HG03045 (cell line): Measurements from ENCODE around the gene THEM4.
"Not testable (repeated sequence)": the region's sequence is repeated elsewhere in the genome, so short reads cannot be mapped to it uniquely, and the experiment has no call there.

Experiments used
- ATAC-seq: cut with Tn5 transposase; IDR thresholded peaks from one replicate; pipeline ENCODE4 v1.9.1; 2021; ENCODE audit warnings: mild to moderate bottlenecking, moderate library complexity; ENCODE audit not compliant: unreplicated experiment

Gene THEM4

DNA sequence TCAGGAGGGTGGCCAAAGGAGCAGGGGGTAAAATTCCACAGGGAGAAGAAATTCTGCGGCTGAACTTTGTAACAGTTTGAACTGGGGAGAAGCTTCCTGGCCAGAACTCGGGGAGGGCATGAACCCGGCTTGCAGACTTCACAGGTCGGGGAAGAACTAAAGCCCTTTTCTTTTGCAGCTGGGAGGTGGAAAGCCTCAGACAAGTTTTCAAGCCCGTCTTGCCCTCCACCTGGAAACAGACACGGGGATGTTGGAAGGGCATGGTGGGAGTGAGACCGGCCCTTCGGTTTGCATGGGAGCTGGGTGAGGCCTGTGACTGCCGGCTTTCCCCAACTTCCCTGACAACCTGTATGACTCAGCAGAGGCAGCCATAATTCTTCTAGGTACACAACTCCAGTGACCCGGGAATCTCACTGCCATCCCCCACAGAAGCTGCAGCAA is 11.3 kb downstream of the THEM4 start:
- no peak for ATAC-seq

DNA sequence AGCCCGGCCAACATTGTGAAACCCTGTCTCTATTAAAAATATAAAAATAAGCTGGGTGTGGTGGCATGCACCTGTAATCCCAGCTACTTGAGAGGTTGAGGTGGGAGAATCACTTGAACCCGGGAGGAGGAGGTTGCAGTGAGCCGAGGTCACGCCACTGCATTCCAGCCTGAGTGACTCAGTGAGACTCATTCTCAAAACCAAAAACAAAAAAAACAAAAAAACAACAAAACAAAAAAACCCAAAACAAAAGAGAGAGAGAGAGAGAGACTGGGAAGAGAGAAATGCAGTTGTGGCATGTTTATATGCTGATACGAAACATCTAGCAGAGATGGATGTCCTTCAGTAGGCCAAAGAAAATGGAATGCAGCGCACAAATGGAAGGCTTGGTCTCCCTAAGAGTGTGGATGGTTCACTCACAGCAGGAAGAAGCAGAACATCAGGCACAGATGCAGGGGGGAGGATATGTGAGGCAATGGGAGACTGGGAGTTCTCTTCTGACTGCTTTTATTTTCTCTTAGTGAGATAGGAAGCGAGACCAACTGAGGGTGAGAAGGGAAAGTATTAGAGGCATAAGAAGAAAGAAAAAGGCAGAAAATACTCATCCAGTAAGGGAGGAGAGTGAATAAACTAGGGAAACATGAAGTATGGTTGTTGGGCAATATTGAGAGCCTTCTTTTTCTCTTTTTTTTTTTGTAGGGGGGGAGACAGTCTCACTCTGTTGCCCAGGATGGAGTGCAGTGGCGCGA is 16.0 kb downstream of the THEM4 start:
- no peak for ATAC-seq

DNA sequence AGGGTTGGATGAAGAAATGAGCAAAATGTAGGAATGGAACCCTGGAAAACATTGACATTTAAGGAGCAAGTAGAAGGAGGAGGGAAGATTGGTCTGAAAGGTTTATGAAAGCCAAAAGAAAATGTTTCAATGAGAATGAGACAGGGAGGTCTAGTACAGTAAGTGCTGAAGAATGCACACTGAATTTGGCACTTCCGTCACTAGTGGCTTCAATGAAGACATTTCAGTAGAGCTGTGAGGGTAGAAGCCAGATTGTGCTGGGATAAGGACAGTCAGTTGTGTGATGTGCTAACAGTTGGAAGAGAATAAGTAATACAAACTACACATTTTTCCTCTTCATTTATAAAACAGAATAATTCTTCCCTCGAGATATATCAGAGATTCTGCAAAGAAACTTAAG is 17.1 kb downstream of the THEM4 start:
- no peak for ATAC-seq

DNA sequence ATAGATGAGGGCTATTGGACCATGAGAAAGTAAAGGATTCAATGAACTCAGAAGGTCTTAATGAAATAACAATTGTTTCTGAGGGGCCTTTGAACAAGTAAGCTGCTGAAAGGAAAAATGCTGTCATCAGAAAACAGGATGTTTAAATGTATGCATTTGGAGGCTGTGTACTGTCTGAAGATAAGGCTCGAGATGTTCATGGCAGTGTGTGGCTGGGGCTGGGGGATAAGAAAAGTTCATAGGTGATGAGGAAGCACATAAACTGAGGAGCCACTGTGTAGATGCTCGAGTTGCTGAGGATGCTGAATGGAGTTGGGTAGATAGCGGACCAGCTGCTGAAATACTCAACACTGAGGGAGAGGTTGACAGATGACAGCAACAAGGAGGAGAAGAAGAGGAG is 17.8 kb downstream of the THEM4 start:
- no peak for ATAC-seq

DNA sequence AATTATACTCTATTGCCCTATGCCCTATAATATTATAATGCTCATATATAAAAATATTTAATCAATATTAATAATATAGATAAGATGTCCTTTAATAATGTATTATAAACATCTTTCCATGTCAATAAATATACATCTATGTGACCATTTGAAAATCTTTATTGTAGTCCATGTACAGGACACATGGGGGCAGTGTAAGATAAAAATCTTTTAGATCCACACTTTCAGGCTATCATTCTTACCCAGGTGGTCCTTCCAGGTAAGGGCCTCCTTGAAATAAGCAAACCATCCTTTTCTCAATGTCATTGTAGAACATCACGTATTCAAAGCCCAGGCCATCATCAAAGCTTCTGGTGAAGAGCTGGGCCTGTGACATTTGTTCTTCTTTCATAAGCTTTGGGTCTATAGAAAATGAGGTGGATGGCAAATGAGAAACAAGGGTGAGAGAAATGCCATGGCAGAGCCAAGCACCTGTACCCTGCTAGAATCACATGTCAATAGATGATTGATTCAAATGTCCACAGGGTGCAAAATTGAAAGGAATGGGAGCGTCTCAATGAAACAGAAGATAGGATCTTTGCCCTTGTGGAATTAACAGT is 20.2 kb downstream of the THEM4 start:
- no peak for ATAC-seq

DNA sequence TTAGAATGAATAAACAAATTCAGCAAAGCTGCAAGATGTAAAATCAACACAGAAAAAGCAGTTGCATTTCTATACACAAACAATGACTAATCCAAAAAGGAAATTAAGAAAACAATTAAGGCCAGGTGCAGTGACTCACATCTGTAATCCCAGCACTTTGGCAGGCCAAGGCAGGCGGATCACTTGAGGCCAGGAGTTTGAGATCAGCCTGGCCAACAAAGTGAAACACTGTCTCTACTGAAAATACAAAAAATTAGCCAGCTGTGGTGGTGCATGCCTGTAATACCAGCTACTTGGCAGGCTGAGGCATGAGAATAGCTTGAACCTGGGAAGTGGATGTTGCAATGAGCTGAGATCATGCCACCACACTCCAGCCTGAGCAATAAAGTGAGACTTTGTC is 22.3 kb downstream of the THEM4 start:
- ATAC-seq = no peak

DNA sequence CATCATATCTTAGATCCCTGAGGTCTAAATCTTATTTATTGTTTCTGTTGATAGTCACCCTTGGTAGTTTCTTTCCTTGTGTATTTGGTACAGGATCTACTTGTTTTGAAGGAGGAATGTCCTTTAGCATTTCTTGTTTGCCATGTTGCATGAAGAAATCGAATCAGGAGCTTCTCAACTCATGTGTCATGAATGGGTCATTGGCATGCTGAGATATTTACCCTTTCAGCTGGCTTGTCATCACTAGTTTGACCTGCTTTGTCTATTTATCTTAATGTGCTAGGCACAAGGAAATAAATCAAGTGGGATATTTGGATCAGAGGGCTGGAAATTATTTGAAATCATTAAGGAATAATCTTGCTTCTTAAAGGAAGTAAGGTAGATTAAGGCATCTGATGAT is 23.8 kb downstream of the THEM4 start:
- ATAC-seq = no peak

DNA sequence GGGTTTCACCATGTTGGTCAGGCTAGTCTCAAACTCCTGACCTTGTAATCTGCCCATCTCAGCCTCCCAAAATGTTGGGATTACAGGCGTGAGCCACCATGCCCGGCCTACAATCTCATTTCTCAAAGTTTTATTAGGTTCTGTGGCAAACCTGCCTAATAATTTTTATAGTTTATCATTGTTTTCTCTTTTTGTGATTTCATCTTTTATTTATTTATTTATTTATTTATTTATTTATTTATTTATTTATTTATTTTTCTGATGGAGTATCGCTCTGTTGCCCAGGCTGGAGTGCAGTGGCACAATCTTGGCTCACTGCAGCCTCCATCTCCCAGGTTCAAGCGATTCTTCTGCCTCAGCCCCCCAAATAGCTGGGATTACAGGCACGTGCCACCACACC is 24.4 kb downstream of the THEM4 start:
- not testable (repeated sequence) for ATAC-seq

DNA sequence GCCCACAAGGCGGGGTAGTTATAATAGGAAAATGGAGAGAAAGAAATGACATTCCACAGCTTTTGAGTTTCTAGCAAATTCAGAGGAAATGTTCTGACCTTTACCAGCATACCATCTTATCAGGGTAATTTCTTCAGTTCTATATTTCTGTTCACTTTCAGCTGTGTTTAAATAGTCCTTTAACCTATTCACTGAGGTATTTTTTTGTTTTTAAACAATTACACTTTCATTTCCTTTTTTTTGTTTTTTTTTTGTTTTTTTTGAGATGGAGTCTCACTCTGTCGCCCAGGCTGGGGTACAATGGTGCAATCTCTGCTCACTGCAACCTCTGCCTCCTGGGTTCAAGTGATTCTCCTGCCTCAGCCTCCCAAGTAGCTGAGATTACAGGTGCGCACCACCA is 24.9 kb downstream of the THEM4 start:
- ATAC-seq = not testable (repeated sequence)

DNA sequence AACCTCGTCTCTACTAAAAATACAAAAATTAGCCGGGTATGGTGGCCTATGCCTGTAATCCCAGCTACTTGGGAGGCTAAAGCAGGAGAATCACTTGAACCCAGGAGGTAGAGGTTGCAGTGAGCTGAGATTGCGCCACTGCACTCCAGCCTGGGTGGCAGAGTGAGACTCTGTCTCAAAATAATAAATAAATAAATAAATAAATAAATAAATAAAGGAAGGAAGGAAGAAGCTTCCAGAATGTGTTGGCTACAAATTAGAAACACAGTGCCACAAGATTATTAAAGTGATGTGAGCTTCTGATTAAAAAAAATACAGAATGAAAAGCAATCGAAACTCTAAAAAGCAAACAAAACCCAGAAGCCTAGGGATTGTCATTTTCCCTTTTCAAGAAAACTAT is 25.4 kb downstream of the THEM4 start:
- not testable (repeated sequence) for ATAC-seq

DNA sequence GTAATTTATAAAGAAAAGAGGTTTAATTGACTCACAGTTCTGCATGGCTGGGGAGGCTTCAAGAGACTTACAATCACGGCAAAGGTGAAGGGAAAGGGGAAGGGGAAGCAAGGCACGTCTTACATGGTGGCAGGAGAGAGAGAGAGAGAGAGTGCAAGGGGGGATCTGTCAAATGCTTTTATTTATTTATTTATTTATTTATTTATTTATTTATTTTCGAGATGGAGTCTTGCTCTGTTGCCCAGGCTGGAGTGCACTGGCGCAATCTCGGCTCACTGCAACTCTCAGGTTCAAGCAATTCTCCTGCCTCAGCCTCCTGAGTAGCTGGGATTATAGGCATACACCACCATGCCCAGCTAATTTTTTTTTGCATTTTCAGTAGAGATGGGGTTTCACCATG is 26.4 kb downstream of the THEM4 start:
- not testable (repeated sequence) for ATAC-seq

DNA sequence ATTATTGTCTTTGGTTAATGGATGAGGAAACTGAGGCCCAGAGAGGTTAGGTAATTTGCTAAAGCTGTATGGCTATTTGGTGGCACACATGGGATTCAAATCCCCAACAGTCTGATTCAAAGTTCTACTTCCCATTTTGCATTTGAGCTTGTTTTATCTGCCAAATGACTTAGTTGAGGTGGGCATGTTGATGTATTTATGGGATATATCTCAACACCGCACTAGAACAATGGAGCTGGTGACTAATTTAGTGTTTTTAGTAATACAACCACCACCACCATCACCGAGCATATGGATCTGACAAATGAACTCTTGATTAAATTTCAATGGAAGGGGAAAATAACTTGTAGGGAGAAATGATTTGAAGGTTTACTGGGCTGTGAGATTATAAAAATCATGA is 26.8 kb downstream of the THEM4 start:
- ATAC-seq = no peak

DNA sequence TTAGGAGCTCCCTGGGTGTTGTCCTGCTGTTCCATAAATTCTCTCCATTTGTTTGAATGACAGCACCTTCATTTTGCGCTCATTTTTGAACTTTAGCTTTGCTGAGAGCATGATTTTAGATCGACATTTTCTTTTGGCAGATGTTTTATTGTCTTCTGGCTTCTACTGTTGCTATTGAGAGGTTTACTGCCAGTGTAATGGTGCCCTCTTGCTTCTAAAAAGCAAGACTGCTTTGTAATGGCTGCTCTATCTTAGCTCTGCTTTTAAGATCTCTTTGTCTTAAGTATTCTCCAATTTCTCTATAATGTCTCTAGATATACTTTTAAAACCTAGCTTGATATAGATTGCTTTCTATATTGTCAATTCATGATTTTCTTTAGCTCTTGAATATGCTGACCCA is 27.8 kb downstream of the THEM4 start:
- no peak for ATAC-seq

DNA sequence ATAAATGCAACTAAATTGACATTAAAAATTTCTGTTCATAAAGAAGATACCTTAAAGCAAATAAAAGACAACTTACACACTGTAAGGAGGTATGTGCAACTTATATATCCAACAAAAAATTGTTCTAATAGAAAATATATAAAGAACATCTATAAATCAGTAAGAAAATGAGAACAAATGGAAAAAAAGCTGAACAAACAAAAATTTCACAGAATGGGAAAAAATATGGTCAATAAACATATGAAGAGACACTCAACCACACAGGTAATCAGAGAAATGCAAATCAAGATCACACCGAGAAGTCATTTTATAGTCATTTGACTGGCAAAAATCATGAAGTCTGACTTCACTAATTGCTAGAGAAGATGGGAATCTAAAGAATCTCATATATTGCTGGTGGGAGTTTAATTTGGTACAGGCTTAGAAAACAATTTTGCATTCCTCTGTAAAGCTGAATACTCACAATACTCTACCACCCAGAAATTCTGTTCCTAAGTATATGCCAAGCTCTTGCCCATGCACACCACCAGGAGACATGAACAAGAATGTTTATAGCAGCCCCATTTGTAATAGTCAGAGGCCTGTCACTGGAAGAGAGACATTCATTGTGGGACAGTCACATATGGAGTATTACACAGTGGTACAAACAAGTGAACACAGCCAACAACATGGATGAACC is 33.8 kb downstream of the THEM4 start:
- ATAC-seq = no peak

DNA sequence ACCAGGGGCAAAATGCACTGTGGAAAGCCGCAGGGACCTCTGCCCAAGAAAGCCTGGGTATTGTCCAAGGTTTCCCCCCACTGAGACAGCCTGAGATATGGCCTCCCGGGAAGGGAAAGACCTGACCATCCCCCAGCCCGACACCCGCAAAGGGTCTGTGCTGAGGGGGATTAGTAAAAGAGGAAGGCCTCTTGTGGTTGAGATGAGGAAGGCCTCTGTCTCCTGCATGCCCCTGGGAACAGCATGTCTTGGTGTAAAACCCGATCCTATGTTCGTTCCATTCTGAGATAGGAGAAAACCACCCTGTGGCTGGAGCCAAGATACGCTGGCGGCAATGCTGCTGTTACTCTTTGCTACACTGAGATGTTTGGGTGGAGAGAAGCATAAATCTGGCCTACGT is 36.5 kb downstream of the THEM4 start:
- not testable (repeated sequence) for ATAC-seq

DNA sequence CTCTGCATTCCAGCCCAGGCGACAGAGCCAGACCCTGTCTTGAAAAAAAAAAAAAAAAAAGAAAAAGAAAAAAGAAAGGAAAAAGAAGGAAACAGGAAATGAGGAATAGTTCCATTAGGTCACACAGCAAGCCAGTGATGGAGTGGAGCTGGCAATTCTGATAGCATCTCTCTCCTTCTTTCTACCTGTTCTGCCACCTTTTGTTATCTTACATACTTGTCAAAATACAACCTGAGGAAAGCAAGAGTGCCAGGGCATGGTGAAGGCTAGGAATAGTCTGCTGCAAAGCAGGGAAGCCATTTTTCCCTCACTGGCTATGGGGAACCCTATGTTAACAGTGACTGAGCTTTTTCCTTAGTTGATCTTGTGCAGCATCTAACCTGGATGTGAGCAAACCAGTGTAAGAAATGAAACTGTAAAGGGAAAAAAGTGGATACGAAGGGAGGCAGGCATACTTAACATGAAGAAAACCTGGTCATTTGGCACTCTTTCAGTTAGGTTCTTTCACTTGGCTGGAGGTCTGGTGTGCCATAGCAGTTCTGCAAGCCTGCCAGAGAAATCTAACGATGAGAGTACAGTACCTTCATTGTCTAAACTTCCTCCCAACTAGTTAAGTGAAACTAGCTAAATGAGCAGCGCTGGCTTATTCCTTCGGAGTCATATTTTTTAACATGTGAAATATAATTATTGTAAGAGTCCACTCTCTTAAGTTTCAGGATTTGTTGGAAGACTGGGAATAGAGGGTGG is 37.9 kb downstream of the THEM4 start:
- ATAC-seq = no peak

DNA sequence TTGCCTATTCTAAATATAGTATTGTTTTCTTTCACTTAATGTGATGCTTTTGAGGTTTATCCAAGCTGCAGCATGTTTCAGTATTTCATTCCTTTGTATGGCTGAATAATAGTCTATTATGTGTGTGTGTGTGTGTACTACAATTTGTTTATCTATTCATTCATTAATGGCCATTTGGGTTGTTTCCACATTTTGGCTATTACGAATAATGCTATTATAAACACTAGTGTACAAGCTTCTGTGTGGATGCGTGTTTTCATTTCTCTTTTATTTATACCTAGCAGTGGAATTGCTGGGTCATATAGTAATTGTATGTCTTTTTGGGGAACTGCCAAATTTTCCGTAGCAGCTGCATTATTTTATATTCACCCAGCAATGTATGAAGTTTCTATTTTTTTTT is 40.8 kb downstream of the THEM4 start:
- ATAC-seq = no peak

DNA sequence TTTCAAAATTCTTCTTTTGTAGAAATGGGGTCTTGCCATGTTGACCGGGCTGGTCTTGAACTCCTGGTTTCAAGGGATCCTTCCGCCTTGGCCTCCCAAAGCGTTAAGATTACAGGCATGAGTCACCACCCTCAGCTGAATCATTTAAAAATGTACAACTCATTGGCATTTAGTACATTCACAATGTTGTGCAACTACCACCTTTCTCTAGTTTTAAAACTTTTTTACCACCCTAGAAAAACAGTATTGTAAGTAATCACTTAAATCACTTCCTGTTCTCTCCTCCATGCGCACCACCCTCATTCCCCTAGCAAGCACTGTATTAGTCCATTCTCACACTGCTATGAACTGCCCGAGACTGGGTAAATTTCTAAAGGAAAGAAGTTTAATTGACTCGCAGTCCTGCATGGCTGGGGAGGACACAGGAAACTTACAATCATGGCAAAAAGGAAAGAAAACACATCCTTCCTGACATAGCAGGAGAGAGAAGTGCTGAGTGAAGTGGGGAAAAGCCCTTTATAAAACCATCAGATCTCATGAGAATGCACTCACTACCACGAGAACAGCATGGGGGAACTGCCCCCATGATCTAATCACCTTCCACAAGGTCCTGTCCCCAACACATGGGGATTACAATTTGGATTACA is 41.4 kb downstream of the THEM4 start:
- no peak for ATAC-seq

DNA sequence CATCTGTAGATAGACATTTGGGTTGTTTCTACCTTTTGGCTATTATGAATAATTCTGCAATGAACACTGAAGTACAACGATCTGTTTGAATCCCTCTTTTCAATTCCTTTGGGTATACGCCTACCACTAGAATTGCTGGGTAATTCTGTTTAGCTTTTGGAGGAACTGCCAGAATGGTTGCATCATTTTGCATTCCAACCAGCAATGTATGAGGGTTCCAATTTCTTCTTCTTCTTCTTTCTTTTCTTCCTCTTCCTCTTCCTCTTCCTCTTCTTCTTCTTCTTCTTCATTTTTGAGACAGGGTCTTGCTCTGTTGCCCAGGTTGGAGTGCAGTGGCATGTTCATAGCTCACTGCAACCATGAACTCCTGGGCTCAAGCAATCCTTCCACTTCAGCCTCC is 42.0 kb downstream of the THEM4 start:
- no peak for ATAC-seq

DNA sequence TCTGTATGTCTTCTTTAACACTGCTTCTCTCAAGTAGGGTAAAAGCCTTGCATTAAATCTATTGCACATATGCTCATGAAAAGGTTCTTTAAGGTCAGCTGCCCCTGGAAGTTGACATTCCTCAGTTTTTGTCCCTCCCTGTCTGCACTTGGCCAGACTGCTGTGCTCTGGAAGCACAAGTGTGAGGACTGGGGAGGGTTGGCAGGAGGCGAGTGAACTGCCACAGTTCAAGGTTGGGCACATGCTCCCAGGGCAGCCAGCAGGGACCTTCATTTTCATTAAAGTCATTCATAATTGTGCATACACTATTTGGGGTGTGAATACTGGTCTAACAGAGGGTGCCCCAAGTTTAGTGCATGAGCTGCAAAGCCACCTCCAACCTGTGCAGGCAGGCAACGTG is 44.9 kb downstream of the THEM4 start:
- ATAC-seq = no peak

DNA sequence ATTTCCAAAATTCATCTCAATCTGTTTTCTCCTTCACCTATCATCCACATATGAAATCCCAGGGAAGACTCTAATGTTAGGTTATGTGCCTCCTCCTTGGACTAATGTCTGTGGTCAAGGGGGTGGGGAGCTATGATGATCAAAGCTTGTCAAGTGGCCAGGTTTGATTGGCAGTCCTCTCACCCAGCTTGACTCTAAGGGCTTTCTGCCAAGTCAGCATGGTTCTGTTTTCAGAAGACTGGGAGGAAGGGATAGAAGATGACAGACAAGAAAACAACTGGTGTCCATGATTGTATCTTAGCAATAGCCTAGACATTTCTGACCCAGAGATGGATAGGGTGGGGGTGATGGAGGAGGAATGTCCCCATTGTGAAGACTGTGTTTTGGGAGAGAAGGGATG is 46.7 kb downstream of the THEM4 start:
- no peak for ATAC-seq
